Caco-2 (cell line): ENCODE measurements around the gene CACNA1G. TPM values are rescaled to one million over a fixed set of nuclear protein-coding genes. Genes with fewer than 3 reads are reported as not detected.
A peak's percentile ranks its signal among the peaks of the same experiment; 100 is the strongest.

Experiments
- BruUV-seq: library from RNA; stranded (reverse); fragments of 400-500 nt; replicated peaks from 2 replicates; lab custom pipeline; 2021; lab: Mats Ljungman, UMichigan
- CTCF ChIA-PET: fragments of 300-600 bp; sonication (Branson Sonifier 250); formaldehyde crosslinking; loops from one replicate; lab custom pipeline; 2022; ENCODE audit warnings: antibody characterized with exemption; lab: Charles Lee
- POLR2A ChIA-PET: fragments of 300-600 bp; sonication (Branson Sonifier 250); formaldehyde crosslinking; loops from one replicate; lab custom pipeline; 2022; ENCODE audit warnings: antibody characterized with exemption; lab: Charles Lee
- DNase-seq, 2 experiments: peaks; one replicate each; pipeline versions ENCODE4 v3.0.0 to v3.0.0-alpha.2; 2020 to 2022
- H3K27me3 ChIP-seq: replicated peaks from 2 replicates; pipeline ENCODE4 v1.6.0; 2011; ENCODE audit warnings: low read length; ENCODE audit not compliant: control insufficient read depth, insufficient read depth
- H3K36me3 ChIP-seq: 2 replicates; pipeline ENCODE4 v1.5.1; 2011; ENCODE audit warnings: low read length; ENCODE audit not compliant: control insufficient read depth, insufficient read depth
- H3K4me1 ChIP-seq: fragments of 250-450 bp; sonication (Bioruptor Pico); 2 replicates; pipeline ENCODE4 v1.5.1; 2020; ENCODE audit warnings: mild to moderate bottlenecking
- H3K4me3 ChIP-seq: 2 replicates; pipeline ENCODE4 v1.5.1; 2011; ENCODE audit warnings: low read depth, mild to moderate bottlenecking, control low read depth, low read length
- H3K9me3 ChIP-seq: fragments of 250-450 bp; sonication (Bioruptor Pico); 2 replicates; pipeline ENCODE4 v1.5.1; 2020; ENCODE audit warnings: mild to moderate bottlenecking, moderate library complexity
- H3K27ac Mint-ChIP-seq: one replicate; pipeline ENCODE4 v1.8.0; 2022; ENCODE audit warnings: mixed read lengths; ENCODE audit not compliant: unreplicated experiment
- H3K27me3 Mint-ChIP-seq: one replicate; pipeline ENCODE4 v1.8.0; 2022; ENCODE audit warnings: mixed read lengths; ENCODE audit not compliant: insufficient read depth, unreplicated experiment
- H3K36me3 Mint-ChIP-seq: one replicate; pipeline ENCODE4 v1.8.0; 2022; ENCODE audit warnings: mild to moderate bottlenecking, mixed read lengths; ENCODE audit not compliant: insufficient read depth, unreplicated experiment
- H3K4me1 Mint-ChIP-seq: one replicate; pipeline ENCODE4 v1.8.0; 2022; ENCODE audit warnings: low read depth, mixed read lengths; ENCODE audit not compliant: unreplicated experiment
- H3K4me3 Mint-ChIP-seq: one replicate; pipeline ENCODE4 v1.8.0; 2022; ENCODE audit warnings: mild to moderate bottlenecking, moderate library complexity, mixed read lengths; ENCODE audit not compliant: unreplicated experiment
- H3K9me3 Mint-ChIP-seq: one replicate; pipeline ENCODE4 v1.8.0; 2022; ENCODE audit warnings: mixed read lengths; ENCODE audit not compliant: unreplicated experiment
- intact Hi-C: fragments of 100-400 bp; cut with micrococcal nuclease; formaldehyde crosslinking; loops from one replicate; pipeline ENCODE4 v1.10.0; 2022; ENCODE audit not compliant: unreplicated experiment
- total RNA-seq: library from RNA; stranded (reverse); gene quantifications from 2 replicates; pipeline ENCODE4 v1.2.3, GENCODE V29; 2022
- TF ChIP-seq, protein P1 (sequence below), 2 experiments: fragments of 200-600 bp in 1 of 2; IDR thresholded peaks; 1 replicate in 1 of 2; 2 replicates in 1 of 2; pipeline versions ENCODE4 v1.5.1 to v1.8.0; 2011 to 2022; ENCODE audit warnings: antibody characterized with exemption in 1 of 2, control low read depth in 1 of 2, inconsistent platforms in 1 of 2, low read depth in 1 of 2, low read length in 1 of 2, mild to moderate bottlenecking in 1 of 2, moderate library complexity in 1 of 2; ENCODE audit not compliant: insufficient read depth in 1 of 2, severe bottlenecking in 1 of 2, unreplicated experiment in 1 of 2

CACNA1G gene
- total RNA-seq, 1 experiment from 2014 or later: 1.4 TPM

- POLR2A ChIA-PET: no interaction called here
- H3K36me3 ChIP-seq: no peaks in the 10 kb centered on the region
- intact Hi-C loops: loop anchor here (1.0 to 2.0 kb wide), 2 partner anchors 37 to 48 kb away; no protein-coding TSS in a partner anchor
- DNase-seq: no peak
- H3K27ac Mint-ChIP-seq: peak overlapping the region; percentile 34
- H3K36me3 Mint-ChIP-seq: no peaks in the 10 kb centered on the region
- CTCF ChIA-PET: interaction anchor here (1.5 to 4.4 kb wide), 3 partner anchors 60 to 84 kb away, joined by 4 to 50 read pairs (median 5); no protein-coding TSS in a partner anchor
- H3K27me3 ChIP-seq: no peaks in the 10 kb centered on the region
- no peaks in the 10 kb centered on the region for H3K9me3 Mint-ChIP-seq
- H3K4me3 ChIP-seq: no peak overlapping the region
- peaks cover 47% of the 10 kb centered on the region for H3K4me1 Mint-ChIP-seq
- no TSS peak for BruUV-seq
- no peaks in the 10 kb centered on the region for H3K9me3 ChIP-seq
- H3K4me3 Mint-ChIP-seq: peak overlapping the region; percentile 58
- TF ChIP-seq, protein P1, sequence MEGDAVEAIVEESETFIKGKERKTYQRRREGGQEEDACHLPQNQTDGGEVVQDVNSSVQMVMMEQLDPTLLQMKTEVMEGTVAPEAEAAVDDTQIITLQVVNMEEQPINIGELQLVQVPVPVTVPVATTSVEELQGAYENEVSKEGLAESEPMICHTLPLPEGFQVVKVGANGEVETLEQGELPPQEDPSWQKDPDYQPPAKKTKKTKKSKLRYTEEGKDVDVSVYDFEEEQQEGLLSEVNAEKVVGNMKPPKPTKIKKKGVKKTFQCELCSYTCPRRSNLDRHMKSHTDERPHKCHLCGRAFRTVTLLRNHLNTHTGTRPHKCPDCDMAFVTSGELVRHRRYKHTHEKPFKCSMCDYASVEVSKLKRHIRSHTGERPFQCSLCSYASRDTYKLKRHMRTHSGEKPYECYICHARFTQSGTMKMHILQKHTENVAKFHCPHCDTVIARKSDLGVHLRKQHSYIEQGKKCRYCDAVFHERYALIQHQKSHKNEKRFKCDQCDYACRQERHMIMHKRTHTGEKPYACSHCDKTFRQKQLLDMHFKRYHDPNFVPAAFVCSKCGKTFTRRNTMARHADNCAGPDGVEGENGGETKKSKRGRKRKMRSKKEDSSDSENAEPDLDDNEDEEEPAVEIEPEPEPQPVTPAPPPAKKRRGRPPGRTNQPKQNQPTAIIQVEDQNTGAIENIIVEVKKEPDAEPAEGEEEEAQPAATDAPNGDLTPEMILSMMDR (IDR thresholded peaks at IDR 0.05; ENCODE audit: insufficient read depth in 1 of 2, low read depth in 1 of 2, low read length in 1 of 2, severe bottlenecking in 1 of 2, unreplicated experiment in 1 of 2): no peak
- H3K27me3 Mint-ChIP-seq: no peaks in the 10 kb centered on the region
- peaks cover 54% of the 10 kb centered on the region for H3K4me1 ChIP-seq
Measured at GRCh38 chr17:50633683-50634082, 73.2 kb downstream of the CACNA1G start.

DNA sequence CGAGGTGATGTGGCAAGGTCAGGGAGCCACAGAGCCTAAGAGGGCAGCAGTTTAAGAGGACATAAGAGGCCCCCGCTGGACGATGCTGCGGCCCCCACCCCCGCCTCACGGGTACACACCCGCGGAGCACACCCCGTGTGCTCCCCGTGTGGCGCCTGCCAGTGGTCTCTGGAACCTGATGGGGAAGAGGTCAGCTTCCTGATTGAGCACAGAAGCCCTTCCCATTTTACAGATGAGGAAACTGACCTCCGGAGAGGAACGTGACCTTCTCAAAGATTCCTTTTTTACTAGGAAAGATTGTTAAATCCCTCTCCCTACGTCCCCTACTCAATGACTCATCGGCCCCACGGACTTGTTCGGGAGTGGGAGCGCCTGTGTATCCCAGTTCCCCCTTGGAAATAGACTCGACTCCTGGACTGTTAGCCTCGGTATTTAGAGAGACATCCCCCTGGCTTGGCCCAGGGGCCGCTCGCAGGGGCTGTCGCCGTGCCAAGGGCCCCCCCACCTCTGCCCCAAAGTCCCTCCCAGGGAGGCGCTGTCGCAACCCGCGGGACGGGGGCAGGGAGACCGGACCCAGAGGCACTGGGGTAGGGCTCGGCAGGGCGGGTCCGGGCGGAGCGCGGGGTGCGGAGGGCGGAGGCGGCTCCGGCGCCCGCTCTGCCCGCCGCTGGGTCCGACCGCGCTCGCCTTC, 73.9 kb downstream of the CACNA1G start, which contains the start of gene ABCC3:
TSS of gene ABCC3 (plus strand) at position 658 of the 691 bp plus-strand sequence. CDS start 56 bp downstream, outside the sequence.
- no peaks in the 10 kb centered on the region for H3K9me3 ChIP-seq
- no peaks in the 10 kb centered on the region for H3K36me3 ChIP-seq
- peaks cover 52% of the 10 kb centered on the region for H3K4me1 Mint-ChIP-seq
- peak within 1 kb of the TSS; percentile 67 for H3K4me3 ChIP-seq
- peak within 1 kb of the TSS; percentile 58 for H3K4me3 Mint-ChIP-seq
- H3K36me3 Mint-ChIP-seq: no peaks in the 10 kb centered on the region
- peaks cover 55% of the 10 kb centered on the region for H3K4me1 ChIP-seq
- intact Hi-C loops: loop anchor here (1.0 to 2.0 kb wide), 2 partner anchors 36 to 47 kb away; no protein-coding TSS in a partner anchor
- H3K9me3 Mint-ChIP-seq: no peaks in the 10 kb centered on the region
- CTCF ChIA-PET: interaction anchor here (1.0 to 4.4 kb wide), 2 partner anchors 50 to 60 kb away, joined by 5 to 50 read pairs; no protein-coding TSS in a partner anchor
- POLR2A ChIA-PET: interaction anchor here (0.5 kb wide), 1 partner anchor 59 kb away, joined by 3 read pairs; no protein-coding TSS in a partner anchor
- H3K27ac Mint-ChIP-seq: peak within 1 kb of the TSS; percentile 34
- H3K27me3 ChIP-seq: no peaks in the 10 kb centered on the region
- BruUV-seq: TSS peak; percentile 41
- TF ChIP-seq, protein P1 (IDR thresholded peaks at IDR 0.05; ENCODE audit: insufficient read depth in 1 of 2, low read depth in 1 of 2, low read length in 1 of 2, severe bottlenecking in 1 of 2, unreplicated experiment in 1 of 2): peak in 1 of 2 experiments; percentile 15
- peak; percentile 87 to 92 for DNase-seq
- no peaks in the 10 kb centered on the region for H3K27me3 Mint-ChIP-seq

DNA sequence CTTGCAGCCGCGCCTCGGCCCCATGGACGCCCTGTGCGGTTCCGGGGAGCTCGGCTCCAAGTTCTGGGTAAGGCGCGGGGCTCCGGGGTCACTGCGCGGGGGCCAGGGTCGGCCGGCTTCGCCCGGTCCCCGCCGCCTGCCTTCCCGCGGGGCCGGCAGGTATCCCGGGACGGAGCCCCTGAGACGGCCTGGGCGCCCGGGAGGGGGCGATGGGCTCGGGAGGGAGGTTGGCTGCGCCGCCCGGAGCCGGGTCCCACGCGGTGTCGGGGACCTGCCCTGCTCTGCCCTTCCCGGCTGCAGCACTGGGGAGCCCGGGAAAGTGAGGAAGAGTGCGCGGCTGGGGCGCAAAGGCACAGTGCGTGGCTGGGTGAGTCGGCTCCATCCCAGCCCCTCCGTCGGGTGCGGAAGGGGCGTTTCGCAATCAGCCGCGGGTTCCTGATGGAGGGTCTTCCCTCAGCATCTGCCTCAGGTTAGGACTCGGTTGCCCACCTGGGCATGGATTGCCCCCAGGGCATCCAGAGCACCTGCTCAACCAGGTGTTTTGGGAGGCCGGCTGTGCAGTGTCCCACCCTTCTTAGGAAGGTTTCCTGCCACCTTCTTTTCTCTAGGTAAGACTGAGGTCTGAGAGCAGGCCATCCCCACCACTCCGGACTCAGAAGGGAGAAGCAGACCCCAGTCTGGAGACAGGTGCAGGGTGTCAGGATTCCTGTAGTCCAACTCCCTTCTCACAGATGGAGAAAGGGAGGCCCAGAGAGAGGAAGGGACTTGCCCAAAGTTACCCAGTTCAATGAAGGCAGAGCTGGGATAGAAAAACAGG, 74.6 kb downstream of the CACNA1G start:
- Mint-ChIP-seq H3K27me3 (no peaks in the 10 kb centered on the region), H3K27ac (peak overlapping the region; percentile 34), H3K4me1 (peaks cover 52% of the 10 kb centered on the region), H3K36me3 (no peaks in the 10 kb centered on the region), H3K9me3 (no peaks in the 10 kb centered on the region), H3K4me3 (peak overlapping the region; percentile 58)
- DNase-seq: peak in 1 of 2 experiments; percentile 80
- Histone ChIP-seq H3K36me3 (no peaks in the 10 kb centered on the region), H3K9me3 (no peaks in the 10 kb centered on the region), H3K4me1 (peaks cover 63% of the 10 kb centered on the region), H3K4me3 (peak overlapping the region; percentile 67), H3K27me3 (no peaks in the 10 kb centered on the region)
- CTCF ChIA-PET: interaction anchor here (0.9 to 4.1 kb wide), 11 partner anchors 8 to 156 kb away, joined by 3 to 54 read pairs (median 6); no protein-coding TSS in a partner anchor
- TF ChIP-seq, protein P1 (IDR thresholded peaks at IDR 0.05; ENCODE audit: insufficient read depth in 1 of 2, low read depth in 1 of 2, low read length in 1 of 2, severe bottlenecking in 1 of 2, unreplicated experiment in 1 of 2): peak; percentile 51 to 61
- BruUV-seq: no TSS peak
- POLR2A ChIA-PET: interaction anchor here (0.5 to 1.3 kb wide), 10 partner anchors 11 to 128 kb away, joined by 3 to 11 read pairs (median 4); partner anchors contain the start of gene LUC7L3
- intact Hi-C loops: loop anchor here (1.0 to 2.0 kb wide), 2 partner anchors 36 to 46 kb away; no protein-coding TSS in a partner anchor
